NCI-H1417 treated with DMSO at 0.1 percent for 48 hours (cell line): ENCODE measurements around the gene CCNB1.
A peak's percentile ranks its signal among the peaks of the same experiment; 100 is the strongest.
"Not testable (repeated sequence)": the region's sequence is repeated elsewhere in the genome, so short reads cannot be mapped to it uniquely, and the experiment has no call there.

Experiments used
- DNase-seq: peaks from one replicate; lab custom pipeline; 2025; lab: John Stamatoyannopoulos, UW

CCNB1 gene

DNA sequence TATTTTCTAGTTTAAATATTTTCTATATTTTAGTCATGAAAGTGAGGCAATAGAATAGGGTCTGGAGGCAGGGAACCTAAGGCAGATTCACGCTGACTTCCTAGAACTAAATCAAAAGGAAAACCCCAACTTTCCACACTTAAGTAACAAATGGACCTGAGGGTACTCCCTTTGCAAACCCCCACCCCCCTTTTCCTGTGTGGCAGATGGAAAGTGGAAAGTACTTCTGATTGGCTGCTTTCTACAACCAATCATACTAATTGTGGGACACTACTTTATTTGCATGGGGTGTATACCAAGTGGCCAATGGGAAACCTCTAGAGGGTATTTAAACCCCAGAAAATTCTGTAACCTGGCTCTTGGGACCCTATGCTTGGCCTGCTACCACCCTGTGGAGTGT is 17.7 kb downstream of the CCNB1 start:
- DNase-seq = no peak

DNA sequence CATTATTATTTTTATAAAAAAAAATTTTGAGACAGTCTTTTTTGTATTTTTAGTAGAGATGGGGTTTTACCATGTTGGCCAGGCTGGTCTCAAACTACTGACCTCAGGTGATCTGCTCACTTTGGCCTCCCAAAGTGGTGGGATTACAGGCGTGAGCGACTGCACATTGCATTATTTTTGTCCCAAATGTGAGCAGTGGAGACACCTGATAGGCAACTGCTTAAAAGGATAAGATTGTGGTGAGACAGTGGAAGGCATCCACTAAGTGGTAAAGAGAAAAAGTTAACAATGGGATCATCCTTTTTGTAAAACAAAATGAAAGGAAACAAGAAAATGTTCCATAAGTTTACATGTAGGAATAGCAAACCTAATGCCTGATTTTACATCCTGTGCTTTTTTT is 20.4 kb downstream of the CCNB1 start:
- no peak for DNase-seq

GRCh38 chr5:69188811-69189161 is 21.8 kb downstream of the CCNB1 start:
- DNase-seq = no peak

DNA sequence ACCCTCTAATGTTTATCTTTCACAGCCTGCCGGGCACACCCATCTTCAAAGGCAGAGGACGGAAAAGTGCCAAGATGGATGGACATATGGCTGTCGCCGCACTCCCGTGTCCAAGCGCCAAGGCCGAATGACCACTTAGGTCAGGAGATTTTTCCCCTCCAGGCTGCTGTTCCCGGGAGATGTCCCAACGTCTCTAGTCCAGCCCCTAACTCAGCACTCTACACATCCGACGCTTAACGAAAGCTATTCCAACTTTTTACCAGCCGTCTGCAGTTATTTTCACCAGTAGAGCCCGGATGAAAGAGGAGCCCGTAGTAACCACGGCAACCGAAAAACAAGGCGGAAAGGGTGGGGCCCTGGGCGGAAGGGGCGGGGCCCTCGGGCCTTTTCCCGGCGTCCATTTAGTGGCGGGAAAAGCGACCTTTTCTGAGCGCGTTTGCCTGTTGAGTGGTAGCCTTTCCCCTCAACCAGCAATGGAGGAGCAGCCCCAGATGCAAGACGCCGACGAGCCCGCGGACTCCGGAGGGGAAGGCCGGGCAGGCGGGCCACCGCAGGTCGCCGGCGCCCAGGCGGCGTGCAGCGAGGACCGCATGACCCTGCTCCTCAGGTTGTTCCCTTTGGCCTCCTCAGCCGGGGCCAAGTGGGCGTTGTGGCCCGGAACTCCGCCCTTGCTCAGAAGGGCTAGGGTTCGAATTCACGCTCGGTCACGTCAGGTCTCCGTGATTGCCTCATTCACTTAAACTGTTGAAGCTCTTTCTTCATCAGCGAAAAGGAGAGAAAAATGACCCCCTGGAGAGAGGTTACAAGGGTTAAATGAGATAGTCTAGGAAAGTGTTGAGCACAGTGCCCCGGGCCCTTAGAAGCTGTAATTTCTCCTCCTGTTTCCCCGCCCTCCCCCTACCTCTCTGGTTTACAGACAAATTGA is 22.5 kb downstream of the CCNB1 start, which contains the start of gene CENPH:
TSS of gene CENPH (plus strand) at position 422 of the 925 bp plus-strand sequence. CDS start at position 474, 52 bp downstream.
- DNase-seq = peak; percentile 4

DNA sequence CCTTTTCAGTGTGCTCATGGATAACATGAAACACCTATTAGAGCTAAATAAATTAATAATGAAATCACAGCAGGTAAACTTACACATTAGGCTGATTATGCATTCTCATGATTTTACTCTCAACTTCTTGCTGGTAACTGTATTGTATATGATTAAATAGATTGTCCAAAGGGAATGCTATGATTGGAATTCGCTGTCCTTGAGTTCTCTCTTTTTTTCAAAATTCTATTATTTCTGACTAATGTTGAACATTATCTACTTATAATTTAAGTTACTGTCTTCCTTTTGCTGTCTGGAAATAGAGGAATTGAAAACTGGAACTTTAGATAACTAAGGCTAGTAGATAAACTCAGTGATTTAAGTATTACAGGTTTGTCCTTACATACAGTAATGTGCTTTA is 35.5 kb downstream of the CCNB1 start:
- no peak for DNase-seq

GRCh38 chr5:69206528-69207190 is 39.7 kb downstream of the CCNB1 start:
- DNase-seq = no peak

- DNase-seq = no peak
Measured at GRCh38 chr5:69209602-69210001, 42.7 kb downstream of the CCNB1 start.

GRCh38 chr5:69211200-69211599 is 44.2 kb downstream of the CCNB1 start:
- no peak for DNase-seq

DNA sequence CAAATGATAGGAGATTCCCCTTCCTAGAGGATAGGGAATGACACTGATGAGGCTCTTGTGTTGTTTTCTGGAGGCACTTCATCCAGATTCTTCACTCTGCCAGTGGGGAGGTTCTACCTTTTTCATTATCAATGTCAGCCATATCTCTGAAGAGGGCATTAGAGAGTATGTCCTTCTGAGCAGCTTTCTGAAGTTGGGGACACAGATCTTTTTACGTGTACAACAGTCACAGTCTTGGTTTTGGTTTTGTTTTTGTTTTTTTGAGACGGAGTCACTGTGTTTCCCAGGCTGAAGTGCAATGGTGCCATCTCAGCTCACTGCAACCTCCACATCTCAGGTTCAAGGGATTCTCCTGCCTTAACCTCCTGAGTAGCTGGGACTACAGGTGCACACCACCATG is 45.1 kb downstream of the CCNB1 start:
- no peak for DNase-seq

DNA sequence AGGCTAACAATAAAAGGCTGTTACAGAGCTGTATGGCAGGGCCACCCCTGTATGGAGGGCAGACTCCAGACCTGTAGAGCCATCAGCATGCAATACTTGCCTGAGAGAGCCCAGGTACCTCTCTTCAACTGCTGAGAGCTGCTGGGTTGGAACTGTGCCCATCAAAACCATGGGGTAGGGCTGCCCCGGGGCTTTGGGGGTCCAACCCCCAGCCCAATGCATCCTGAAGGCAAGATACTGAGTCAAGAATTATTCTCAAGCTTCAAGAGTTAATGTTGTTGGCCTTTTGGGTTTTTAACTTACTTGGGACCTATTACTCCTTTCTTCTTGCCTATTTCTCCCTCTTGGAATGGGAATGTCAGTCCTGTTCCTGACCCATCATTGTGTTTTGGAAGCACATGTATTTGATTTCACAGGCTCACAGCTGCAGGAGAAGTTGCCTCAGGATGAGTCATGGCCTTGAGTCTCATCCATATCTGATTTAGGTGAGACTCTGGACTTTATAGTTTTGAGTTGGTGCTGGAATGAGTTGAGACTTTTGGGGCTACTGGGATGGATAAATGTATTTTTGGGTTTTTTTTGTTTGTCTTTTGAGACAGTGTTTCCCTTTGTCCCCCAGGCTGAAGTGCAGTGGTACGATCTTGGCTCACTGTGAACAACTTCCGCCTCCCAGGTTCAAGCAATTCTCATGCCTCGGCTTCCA is 46.7 kb downstream of the CCNB1 start:
- no peak for DNase-seq

GRCh38 chr5:69217151-69217511 is 50.2 kb downstream of the CCNB1 start:
- no peak for DNase-seq

DNA sequence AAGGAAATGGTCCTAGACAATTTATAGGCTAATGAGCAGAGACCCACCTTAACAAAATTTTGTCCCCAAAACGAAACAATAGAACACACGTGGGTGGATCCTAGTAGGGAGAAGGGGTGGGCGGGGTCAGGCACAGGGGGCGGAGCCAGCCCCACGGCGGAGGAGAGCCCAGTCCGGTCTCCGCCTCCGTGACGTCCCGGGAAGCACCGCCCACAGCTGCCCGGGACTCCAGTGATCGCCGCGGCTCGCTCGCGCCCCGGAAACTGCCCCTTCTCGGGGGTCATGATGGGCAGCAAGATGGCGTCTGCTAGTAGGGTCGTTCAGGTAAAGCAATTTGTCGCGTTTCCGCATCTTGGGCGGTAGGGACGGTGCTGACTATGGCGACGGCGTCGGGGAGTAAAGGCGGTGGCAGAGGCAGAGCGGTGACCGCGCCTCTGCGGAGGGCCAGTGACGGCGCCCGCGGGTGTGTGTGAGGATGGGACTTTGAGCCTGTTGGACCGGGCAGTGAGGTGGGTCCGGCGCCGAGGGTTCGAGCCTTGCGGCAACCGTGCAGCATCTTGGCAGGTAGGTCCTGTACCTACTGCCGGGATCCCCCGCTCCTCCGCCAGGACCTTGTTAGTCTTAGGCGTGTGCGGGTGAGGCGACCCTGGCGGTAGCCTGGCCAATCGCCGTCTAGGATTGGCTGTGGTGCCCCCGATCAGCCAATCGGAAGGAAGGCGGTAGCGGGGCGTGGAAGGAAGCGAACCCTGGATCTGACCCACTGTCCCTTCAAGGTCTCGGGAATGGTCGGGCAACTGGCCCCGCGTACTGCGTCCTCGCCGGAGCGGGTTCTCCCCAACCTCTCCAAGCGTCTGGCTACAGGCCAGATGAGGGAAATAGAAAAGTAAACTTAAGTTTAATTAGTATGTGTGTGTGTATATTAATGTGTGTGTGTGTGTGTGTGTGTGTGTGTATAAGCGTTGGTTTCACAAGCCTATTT is 50.9 kb downstream of the CCNB1 start:
- peak; percentile 31 for DNase-seq

DNA sequence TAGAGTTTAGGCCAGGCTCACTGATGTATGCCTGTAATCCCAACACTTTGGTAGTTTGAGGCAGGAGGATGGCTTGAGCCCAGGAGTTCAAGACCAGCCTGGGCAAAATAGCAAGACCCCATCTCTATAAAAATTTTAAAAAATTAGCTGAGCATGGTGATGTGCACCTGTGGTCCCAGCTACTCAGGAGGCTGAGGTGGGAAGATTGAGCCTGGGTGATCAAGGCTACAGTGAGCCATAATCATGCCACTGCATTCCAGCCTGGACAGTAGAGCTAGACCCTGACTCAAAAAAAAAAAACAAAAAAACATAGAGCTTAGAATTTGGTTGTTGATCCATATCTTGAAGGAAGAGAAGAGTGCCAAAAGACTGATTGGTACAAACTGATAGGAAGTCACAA is 53.0 kb downstream of the CCNB1 start:
- DNase-seq = no peak

DNA sequence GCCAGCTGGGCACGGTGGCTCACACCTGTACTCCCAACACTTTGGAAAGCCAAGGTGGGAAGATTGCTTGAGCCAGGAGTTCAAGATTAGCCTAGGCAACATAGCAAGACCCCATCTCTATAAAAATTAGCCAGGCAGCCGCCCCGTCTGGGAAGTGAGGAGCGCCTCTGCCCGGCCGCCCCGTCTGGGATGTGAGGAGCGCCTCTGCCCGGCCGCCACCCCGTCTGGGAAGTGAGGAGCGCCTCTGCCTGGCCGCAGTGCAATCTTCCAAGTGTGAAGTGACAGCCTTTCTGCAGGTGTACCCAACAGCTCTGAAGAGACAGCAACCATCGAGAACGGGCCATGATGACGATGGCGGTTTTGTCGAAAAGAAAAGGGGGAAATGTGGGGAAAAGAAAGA is 53.4 kb downstream of the CCNB1 start:
- DNase-seq = not testable (repeated sequence)

- DNase-seq = not testable (repeated sequence)
Measured at GRCh38 chr5:69220833-69221232, 53.9 kb downstream of the CCNB1 start.

GRCh38 chr5:69224520-69224919 is 57.6 kb downstream of the CCNB1 start:
- no peak for DNase-seq

- no peak for DNase-seq
Measured at GRCh38 chr5:69225860-69226259, 58.9 kb downstream of the CCNB1 start.
